ENCODE measurements around the gene KANK2.

The KANK2 gene

DNA sequence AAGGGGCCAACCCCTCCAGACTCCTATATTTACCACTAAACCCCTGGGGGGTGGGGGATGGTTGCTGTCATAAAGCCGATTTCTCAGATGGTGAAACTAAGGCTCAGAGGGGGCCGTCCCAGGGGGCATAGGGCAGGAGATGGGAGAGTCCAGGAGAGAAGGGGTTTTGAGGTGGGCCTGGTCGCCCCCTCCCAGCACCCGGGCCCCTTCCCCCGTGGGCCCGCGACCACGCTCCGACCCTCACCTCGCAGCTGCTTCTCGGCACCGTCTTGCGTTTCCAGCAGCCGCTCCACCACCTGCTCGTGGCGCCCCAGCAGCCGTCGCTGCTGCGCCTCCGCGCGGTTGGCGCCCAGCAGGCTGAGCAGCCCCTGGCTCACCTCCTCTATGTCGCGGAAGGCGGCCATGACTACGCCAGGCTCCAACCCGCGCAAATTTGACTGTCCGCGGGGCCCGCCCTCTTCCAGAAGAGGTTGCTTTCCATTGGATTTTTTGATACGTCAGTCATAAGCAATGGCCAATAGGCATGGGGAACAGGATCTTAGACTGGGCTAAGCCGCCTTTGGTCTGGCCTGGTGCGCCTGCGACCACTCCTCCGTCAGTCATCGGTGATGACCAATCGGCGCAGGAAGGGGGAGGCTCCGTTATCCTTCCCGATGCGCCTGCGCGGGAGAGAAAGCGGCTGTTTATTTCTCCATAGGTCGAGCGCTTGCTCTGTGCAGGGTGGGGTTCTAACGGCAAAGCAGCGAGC lies 41.8 kb downstream of the KANK2 start, which contains the start of gene SPC24:
TSS of gene SPC24 (minus strand) at position 410 of the 748 bp plus-strand sequence. CDS start at position 404, 6 bp downstream.
- H3K4me2 ChIP-seq (ENCODE audit: low read length): peak within 1 kb of the TSS; percentile 98
- no peak for TF ChIP-seq EZH2phosphoT487 (IDR thresholded peaks at IDR 0.05; ENCODE audit: borderline replicate concordance, low read length)
- TF ChIP-seq, protein P1, sequence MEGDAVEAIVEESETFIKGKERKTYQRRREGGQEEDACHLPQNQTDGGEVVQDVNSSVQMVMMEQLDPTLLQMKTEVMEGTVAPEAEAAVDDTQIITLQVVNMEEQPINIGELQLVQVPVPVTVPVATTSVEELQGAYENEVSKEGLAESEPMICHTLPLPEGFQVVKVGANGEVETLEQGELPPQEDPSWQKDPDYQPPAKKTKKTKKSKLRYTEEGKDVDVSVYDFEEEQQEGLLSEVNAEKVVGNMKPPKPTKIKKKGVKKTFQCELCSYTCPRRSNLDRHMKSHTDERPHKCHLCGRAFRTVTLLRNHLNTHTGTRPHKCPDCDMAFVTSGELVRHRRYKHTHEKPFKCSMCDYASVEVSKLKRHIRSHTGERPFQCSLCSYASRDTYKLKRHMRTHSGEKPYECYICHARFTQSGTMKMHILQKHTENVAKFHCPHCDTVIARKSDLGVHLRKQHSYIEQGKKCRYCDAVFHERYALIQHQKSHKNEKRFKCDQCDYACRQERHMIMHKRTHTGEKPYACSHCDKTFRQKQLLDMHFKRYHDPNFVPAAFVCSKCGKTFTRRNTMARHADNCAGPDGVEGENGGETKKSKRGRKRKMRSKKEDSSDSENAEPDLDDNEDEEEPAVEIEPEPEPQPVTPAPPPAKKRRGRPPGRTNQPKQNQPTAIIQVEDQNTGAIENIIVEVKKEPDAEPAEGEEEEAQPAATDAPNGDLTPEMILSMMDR (IDR thresholded peaks at IDR 0.05; ENCODE audit: low read depth, low read length, poor library complexity, severe bottlenecking): peak; percentile 26
- H3K27ac ChIP-seq (ENCODE audit: low read depth, low read length): peak within 1 kb of the TSS; percentile 66
- H3K4me3 ChIP-seq (ENCODE audit: low read length): peak within 1 kb of the TSS; percentile 90
- no peaks in the 10 kb centered on the region for H3K9me2 ChIP-seq (replicated peaks; ENCODE audit: control insufficient read depth, low read length)
- H3K4me1 ChIP-seq (ENCODE audit: control insufficient read depth, low read length): peaks cover 17% of the 10 kb centered on the region
- peaks cover 4% of the 10 kb centered on the region for H4K20me1 ChIP-seq (ENCODE audit: control insufficient read depth, insufficient read depth, low read depth, low read length)
- peaks cover 33% of the 10 kb centered on the region for H3K36me3 ChIP-seq (ENCODE audit: control insufficient read depth, low read length)
- H3K79me2 ChIP-seq (ENCODE audit: control insufficient read depth, low read length): peaks cover 48% of the 10 kb centered on the region
- H3K27me3 ChIP-seq (ENCODE audit: control insufficient read depth, low read length): no peaks in the 10 kb centered on the region
- H3K9me3 ChIP-seq (ENCODE audit: control insufficient read depth, insufficient read depth, low read length): no peaks in the 10 kb centered on the region
- H3F3A ChIP-seq (ENCODE audit: control insufficient read depth, insufficient read depth): peaks cover 5% of the 10 kb centered on the region

DNA sequence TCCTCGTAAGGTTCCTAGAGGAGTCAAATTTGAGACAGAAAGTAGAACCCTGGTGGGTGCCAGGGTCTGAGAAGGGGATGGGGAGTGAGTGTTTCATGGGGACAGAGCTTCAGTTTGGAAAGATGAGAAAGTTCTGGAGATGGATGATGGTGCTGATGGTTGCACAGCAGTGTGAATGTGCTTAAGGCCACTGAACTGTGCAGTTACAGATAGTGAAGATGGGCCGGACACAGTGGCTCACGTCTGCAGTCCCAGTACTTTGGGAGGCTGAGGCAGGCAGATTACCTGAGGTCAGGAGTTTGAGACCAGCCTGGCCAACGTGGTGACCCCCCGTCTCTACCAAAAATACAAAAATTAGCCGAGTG lies 42.7 kb downstream of the KANK2 start:
- H3K9me2 ChIP-seq (replicated peaks; ENCODE audit: control insufficient read depth, low read length): no peaks in the 10 kb centered on the region
- H3K9me3 ChIP-seq (ENCODE audit: control insufficient read depth, insufficient read depth, low read length): no peaks in the 10 kb centered on the region
- no peak for TF ChIP-seq EZH2phosphoT487 (IDR thresholded peaks at IDR 0.05; ENCODE audit: borderline replicate concordance, low read length)
- TF ChIP-seq, protein P1 (IDR thresholded peaks at IDR 0.05; ENCODE audit: low read depth, low read length, poor library complexity, severe bottlenecking): no peak
- H3F3A ChIP-seq (ENCODE audit: control insufficient read depth, insufficient read depth): peaks cover under 1% of the 10 kb centered on the region; the same call in 1 of the 2 replicates
- H4K20me1 ChIP-seq (ENCODE audit: control insufficient read depth, insufficient read depth, low read depth, low read length): peaks cover 4% of the 10 kb centered on the region
- peak overlapping the region; percentile 66 for H3K27ac ChIP-seq (ENCODE audit: low read depth, low read length)
- H3K4me2 ChIP-seq (ENCODE audit: low read length): peak overlapping the region; percentile 98
- H3K4me1 ChIP-seq (ENCODE audit: control insufficient read depth, low read length): peaks cover 17% of the 10 kb centered on the region
- no peaks in the 10 kb centered on the region for H3K27me3 ChIP-seq (ENCODE audit: control insufficient read depth, low read length)
- H3K4me3 ChIP-seq (ENCODE audit: low read length): peak overlapping the region; percentile 90
- H3K36me3 ChIP-seq (ENCODE audit: control insufficient read depth, low read length): peaks cover 36% of the 10 kb centered on the region
- peaks cover 52% of the 10 kb centered on the region for H3K79me2 ChIP-seq (ENCODE audit: control insufficient read depth, low read length)

DNA sequence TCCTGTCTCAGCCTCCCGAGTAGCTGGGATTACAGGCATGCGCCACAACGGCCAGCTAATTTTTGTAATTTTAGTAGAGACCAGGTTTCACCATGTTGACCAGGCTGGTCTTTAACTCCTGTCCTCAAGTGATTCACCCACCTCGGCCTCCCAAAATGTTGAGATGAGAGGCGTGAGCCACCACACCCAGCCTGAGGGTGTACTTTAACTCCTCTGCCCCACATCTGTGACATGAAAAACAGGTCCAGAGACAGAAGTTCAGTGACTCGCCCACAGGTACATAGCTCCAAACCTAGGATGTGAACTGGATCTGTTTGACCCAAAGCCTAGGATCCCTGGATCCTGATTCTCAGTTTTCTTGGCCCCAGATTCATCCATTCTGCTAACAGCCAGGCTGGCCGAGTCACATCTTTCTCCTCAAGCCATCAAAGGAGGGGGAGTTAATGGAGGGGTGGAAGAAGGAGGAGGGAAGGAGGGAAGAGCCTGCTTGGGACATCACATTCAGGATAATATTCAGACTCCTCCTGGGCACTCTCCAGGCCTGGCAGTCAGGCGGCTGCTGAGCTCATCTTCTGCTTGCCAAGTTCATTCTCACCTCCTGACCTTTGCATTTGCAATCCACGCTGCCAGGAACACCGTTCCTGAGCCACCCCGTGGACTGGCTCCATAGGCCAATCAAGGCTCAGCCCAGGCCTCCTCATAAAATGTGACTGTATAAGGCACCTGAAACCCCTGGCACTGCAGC lies 44.9 kb downstream of the KANK2 start:
- peak overlapping the region; percentile 16; the same call in 1 of the 2 replicates for H3K4me2 ChIP-seq (ENCODE audit: low read length)
- H3K36me3 ChIP-seq (ENCODE audit: control insufficient read depth, low read length): peaks cover 54% of the 10 kb centered on the region
- H4K20me1 ChIP-seq (ENCODE audit: control insufficient read depth, insufficient read depth, low read depth, low read length): peaks cover 4% of the 10 kb centered on the region
- no peak overlapping the region for H3K4me3 ChIP-seq (ENCODE audit: low read length)
- peaks cover 17% of the 10 kb centered on the region for H3K4me1 ChIP-seq (ENCODE audit: control insufficient read depth, low read length)
- peaks cover 62% of the 10 kb centered on the region for H3K79me2 ChIP-seq (ENCODE audit: control insufficient read depth, low read length)
- no peak overlapping the region for H3K27ac ChIP-seq (ENCODE audit: low read depth, low read length)
- no peak for TF ChIP-seq EZH2phosphoT487 (IDR thresholded peaks at IDR 0.05; ENCODE audit: borderline replicate concordance, low read length)
- TF ChIP-seq, protein P1 (IDR thresholded peaks at IDR 0.05; ENCODE audit: low read depth, low read length, poor library complexity, severe bottlenecking): no peak
- H3K9me2 ChIP-seq (replicated peaks; ENCODE audit: control insufficient read depth, low read length): no peaks in the 10 kb centered on the region
- H3F3A ChIP-seq (ENCODE audit: control insufficient read depth, insufficient read depth): no peaks in the 10 kb centered on the region; the same call in 1 of the 2 replicates
- H3K9me3 ChIP-seq (ENCODE audit: control insufficient read depth, insufficient read depth, low read length): no peaks in the 10 kb centered on the region
- no peaks in the 10 kb centered on the region for H3K27me3 ChIP-seq (ENCODE audit: control insufficient read depth, low read length)
